Midbrain (tissue), 1 donor: ENCODE data around the gene OR13G1.
"Not testable (repeated sequence)": the region's sequence is repeated elsewhere in the genome, so short reads cannot be mapped to it uniquely, and the experiment has no call there.

Experiments used
- DNase-seq: peaks from one replicate; lab custom pipeline; 2025; lab: John Stamatoyannopoulos, UW

Gene OR13G1

GRCh38 chr1:247679639-247680038 is at the start of gene OR13G1:
Gene OR13G1 (minus strand): TSS chr1:247679739. CDS start chr1:247673041, 6,698 bp downstream.
- DNase-seq, result no peak

- no peak for DNase-seq
These were observed 41.7 kb upstream of the OR13G1 start for GRCh38 chr1:247721222-247721621.

GRCh38 chr1:247716546-247716945 is 37.0 kb upstream of the OR13G1 start, which contains the start of gene OR6F1:
Gene OR6F1 (minus strand): TSS chr1:247716646. CDS start chr1:247712755, 3,891 bp downstream.
- DNase-seq, result no peak

- no peak for DNase-seq
These were observed 34.2 kb upstream of the OR13G1 start for GRCh38 chr1:247713753-247714152.

- not testable (repeated sequence) for DNase-seq
These were observed 31.1 kb upstream of the OR13G1 start for GRCh38 chr1:247710681-247711080.

- DNase-seq, result no peak
These were observed 21.8 kb upstream of the OR13G1 start for GRCh38 chr1:247701338-247701737.

- DNase-seq, result peak; percentile 57
These were observed 1.9 kb upstream of the OR13G1 start for GRCh38 chr1:247681288-247681897.

- no peak for DNase-seq
These were observed 632 bp upstream of the OR13G1 start for GRCh38 chr1:247680171-247680570.

GRCh38 chr1:247669225-247669624 is 10.3 kb downstream of the OR13G1 start:
- DNase-seq, result no peak

GRCh38 chr1:247656221-247656875 is 23.2 kb downstream of the OR13G1 start:
- no peak for DNase-seq

- no peak for DNase-seq
These were observed 26.5 kb downstream of the OR13G1 start for GRCh38 chr1:247653040-247653439.

GRCh38 chr1:247647864-247648263 is 31.7 kb downstream of the OR13G1 start:
- DNase-seq, result peak; percentile 22

- DNase-seq, result no peak
These were observed 32.7 kb downstream of the OR13G1 start for GRCh38 chr1:247646867-247647266.

GRCh38 chr1:247642742-247643141 is 36.8 kb downstream of the OR13G1 start:
- no peak for DNase-seq

GRCh38 chr1:247639381-247639981 is 40.1 kb downstream of the OR13G1 start:
- DNase-seq, result peak; percentile 45

- no peak for DNase-seq
These were observed 40.8 kb downstream of the OR13G1 start for GRCh38 chr1:247638781-247639180.

GRCh38 chr1:247638011-247638410 is 41.5 kb downstream of the OR13G1 start:
- no peak for DNase-seq

GRCh38 chr1:247627951-247628350 is 51.6 kb downstream of the OR13G1 start:
- no peak for DNase-seq
